HL-60 (cell line): Measurements from ENCODE around the gene ATF6.
A peak's percentile ranks its signal among the peaks of the same experiment; 100 is the strongest.

ENCODE experiments used
- DNase-seq, 2 experiments: peaks; one replicate each; pipeline ENCODE4 v3.0.0-alpha.2; 2010 to 2020; ENCODE audit warnings: low read depth in 1 of 2, low spot score in 1 of 2
- H3K27ac ChIP-seq: fragments of 250-450 bp; sonication (Bioruptor Pico); replicated peaks from 2 replicates; pipeline ENCODE4 v1.5.1; 2020; ENCODE audit warnings: mild to moderate bottlenecking, moderate library complexity
- H3K27me3 ChIP-seq: fragments of 250-450 bp; sonication (Bioruptor Pico); 2 replicates; pipeline ENCODE4 v1.5.1; 2021; ENCODE audit warnings: mild to moderate bottlenecking, moderate library complexity; ENCODE audit not compliant: insufficient read depth, poor library complexity, severe bottlenecking
- H3K4me3 ChIP-seq: replicated peaks from 2 replicates; pipeline ENCODE4 v1.5.1; 2011; ENCODE audit warnings: mild to moderate bottlenecking, control low read depth, low read length; ENCODE audit not compliant: insufficient read depth
- CTCF ChIP-seq: IDR thresholded peaks from one replicate; pipeline ENCODE4 v1.5.1; 2011; ENCODE audit warnings: low read length, control low read depth, inconsistent platforms; ENCODE audit not compliant: insufficient read depth
- GABPA ChIP-seq: IDR thresholded peaks from 2 replicates; pipeline ENCODE4 v1.6.1; 2012; ENCODE audit warnings: low read depth
- POLR2AphosphoS5 ChIP-seq: IDR thresholded peaks from 2 replicates; pipeline ENCODE4 v1.6.1; 2012; ENCODE audit warnings: low read depth
- REST ChIP-seq: IDR thresholded peaks from 2 replicates; pipeline ENCODE4 v1.6.1; 2012; ENCODE audit warnings: low read depth; ENCODE audit not compliant: insufficient replicate concordance
- SPI1 ChIP-seq: IDR thresholded peaks from 2 replicates; pipeline ENCODE4 v1.6.1; 2012; ENCODE audit warnings: low read depth, mild to moderate bottlenecking, borderline replicate concordance

ATF6 gene

GRCh38 chr1:161987872-161988271 is 221.8 kb downstream of the ATF6 start:
- H3K4me3 ChIP-seq: no peak overlapping the region
- TF ChIP-seq CTCF (no peak), GABPA (no peak), POLR2AphosphoS5 (no peak)
- H3K27me3 ChIP-seq: no peaks in the 10 kb centered on the region
- no peak overlapping the region for H3K27ac ChIP-seq
- no peak for DNase-seq

- Histone ChIP-seq H3K27me3 (no peaks in the 10 kb centered on the region), H3K27ac (no peak overlapping the region), H3K4me3 (no peak overlapping the region)
- TF ChIP-seq CTCF (no peak), REST (no peak), POLR2AphosphoS5 (no peak), SPI1 (no peak), GABPA (no peak)
- DNase-seq: peak in 1 of 2 experiments; percentile 65
These were observed 222.3 kb downstream of the ATF6 start for GRCh38 chr1:161988413-161988812.

GRCh38 chr1:161989108-161989507 is 223.0 kb downstream of the ATF6 start:
- H3K27me3 ChIP-seq: no peaks in the 10 kb centered on the region
- no peak for TF ChIP-seq SPI1
- TF ChIP-seq POLR2AphosphoS5: no peak
- no peak for TF ChIP-seq GABPA
- TF ChIP-seq REST: no peak
- TF ChIP-seq CTCF: no peak
- peak overlapping the region; percentile 71 for H3K27ac ChIP-seq
- H3K4me3 ChIP-seq: no peak overlapping the region
- DNase-seq: peak in 1 of 2 experiments; percentile 15

- Histone ChIP-seq H3K27me3 (no peaks in the 10 kb centered on the region), H3K4me3 (no peak overlapping the region), H3K27ac (peak overlapping the region; percentile 71)
- TF ChIP-seq SPI1 (peak; percentile 50; the same call in 1 of the 2 replicates), CTCF (no peak)
- peak; percentile 62 to 88 for DNase-seq
These were observed 223.7 kb downstream of the ATF6 start for GRCh38 chr1:161989786-161990185.
